DND-41 (cell line): ENCODE measurements around the gene SERTAD4.

Source experiments
- ATAC-seq: fragments of 200-7000 bp; cut with Tn5 transposase; 3 replicates; pipeline ENCODE4 v1.9.1; 2021; ENCODE audit warnings: low read depth; ENCODE audit not compliant: insufficient read depth
- DNase-seq: peaks from one replicate; pipeline ENCODE4 v3.0.0-alpha.2; 2020
- H2AFZ ChIP-seq: 2 replicates; pipeline ENCODE4 v1.6.0; 2012; ENCODE audit warnings: low read depth, low read length
- H3K27ac ChIP-seq: 2 replicates; pipeline ENCODE4 v1.5.1; 2012; ENCODE audit warnings: low read length, inconsistent platforms
- H3K27me3 ChIP-seq: fragments of 200-600 bp; sonication (generic); 2 replicates; pipeline ENCODE4 v1.6.0; 2012; ENCODE audit warnings: low read length, mild to moderate bottlenecking, inconsistent platforms; ENCODE audit not compliant: insufficient read depth, poor library complexity
- H3K36me3 ChIP-seq: 2 replicates; pipeline ENCODE4 v1.5.1; 2012; ENCODE audit warnings: low read length, inconsistent platforms; ENCODE audit not compliant: insufficient read depth
- H3K4me1 ChIP-seq: 2 replicates; pipeline ENCODE4 v1.5.1; 2012; ENCODE audit warnings: mild to moderate bottlenecking, low read length; ENCODE audit not compliant: insufficient read depth
- H3K4me2 ChIP-seq: 2 replicates; pipeline ENCODE4 v1.6.0; 2012; ENCODE audit warnings: mild to moderate bottlenecking, moderate library complexity, low read length, inconsistent platforms; ENCODE audit not compliant: insufficient read depth
- H3K4me3 ChIP-seq, 2 experiments: fragments of 200-600 bp in 1 of 2; shearing (Covaris generic) in 1 of 2; 2 replicates each; pipeline ENCODE4 v1.5.1; 2012 to 2016; ENCODE audit warnings: inconsistent platforms in 2 of 2, low read length in 2 of 2, mild to moderate bottlenecking in 2 of 2, low read depth in 1 of 2, moderate library complexity in 1 of 2
- H3K79me2 ChIP-seq: 2 replicates; pipeline ENCODE4 v1.6.0; 2012; ENCODE audit warnings: low read length, inconsistent platforms; ENCODE audit not compliant: insufficient read depth
- H3K9ac ChIP-seq: 2 replicates; pipeline ENCODE4 v1.6.0; 2012; ENCODE audit warnings: low read depth, mild to moderate bottlenecking, inconsistent platforms, low read length, moderate library complexity
- H3K9me3 ChIP-seq: 2 replicates; pipeline ENCODE4 v1.5.1; 2012; ENCODE audit warnings: low read length, moderate library complexity, mild to moderate bottlenecking, inconsistent platforms; ENCODE audit not compliant: insufficient read depth, severe bottlenecking
- H4K20me1 ChIP-seq: 2 replicates; pipeline ENCODE4 v1.6.0; 2012; ENCODE audit warnings: low read length; ENCODE audit not compliant: insufficient read depth
- EZH2 ChIP-seq: IDR thresholded peaks from 3 replicates; pipeline ENCODE4 v1.6.1; 2012; ENCODE audit warnings: borderline replicate concordance, low read depth, mild to moderate bottlenecking, moderate library complexity, low read length, inconsistent platforms; ENCODE audit not compliant: severe bottlenecking
- TF ChIP-seq, protein P1 (sequence below): IDR thresholded peaks from 2 replicates; pipeline ENCODE4 v1.5.1; 2012; ENCODE audit warnings: borderline replicate concordance, low read length, moderate library complexity, mild to moderate bottlenecking; ENCODE audit not compliant: poor library complexity, severe bottlenecking; ENCODE audit errors: extremely low read depth

SERTAD4 gene

DNA sequence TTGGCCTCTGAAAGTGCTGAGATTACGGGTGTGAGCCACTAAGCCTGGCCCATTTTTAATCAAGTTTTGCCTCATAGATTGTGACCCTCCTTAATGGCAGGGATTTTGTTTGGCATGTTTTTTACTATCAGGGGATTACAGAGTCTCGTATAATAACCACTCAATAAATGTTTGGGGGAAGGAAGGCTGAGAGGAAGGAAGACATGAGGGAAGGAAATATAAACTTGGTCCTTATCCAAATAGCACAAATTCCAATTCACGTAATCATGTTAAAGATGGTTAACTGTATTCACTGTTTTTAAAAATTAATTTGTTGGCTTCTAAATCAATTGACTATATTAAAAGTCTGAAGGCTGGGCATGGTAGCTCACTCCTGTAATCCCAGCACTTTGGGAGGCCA, 30.9 kb upstream of the SERTAD4 start:
- H3K4me3 ChIP-seq, result no peak overlapping the region
- TF ChIP-seq, protein P1, sequence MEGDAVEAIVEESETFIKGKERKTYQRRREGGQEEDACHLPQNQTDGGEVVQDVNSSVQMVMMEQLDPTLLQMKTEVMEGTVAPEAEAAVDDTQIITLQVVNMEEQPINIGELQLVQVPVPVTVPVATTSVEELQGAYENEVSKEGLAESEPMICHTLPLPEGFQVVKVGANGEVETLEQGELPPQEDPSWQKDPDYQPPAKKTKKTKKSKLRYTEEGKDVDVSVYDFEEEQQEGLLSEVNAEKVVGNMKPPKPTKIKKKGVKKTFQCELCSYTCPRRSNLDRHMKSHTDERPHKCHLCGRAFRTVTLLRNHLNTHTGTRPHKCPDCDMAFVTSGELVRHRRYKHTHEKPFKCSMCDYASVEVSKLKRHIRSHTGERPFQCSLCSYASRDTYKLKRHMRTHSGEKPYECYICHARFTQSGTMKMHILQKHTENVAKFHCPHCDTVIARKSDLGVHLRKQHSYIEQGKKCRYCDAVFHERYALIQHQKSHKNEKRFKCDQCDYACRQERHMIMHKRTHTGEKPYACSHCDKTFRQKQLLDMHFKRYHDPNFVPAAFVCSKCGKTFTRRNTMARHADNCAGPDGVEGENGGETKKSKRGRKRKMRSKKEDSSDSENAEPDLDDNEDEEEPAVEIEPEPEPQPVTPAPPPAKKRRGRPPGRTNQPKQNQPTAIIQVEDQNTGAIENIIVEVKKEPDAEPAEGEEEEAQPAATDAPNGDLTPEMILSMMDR, result no peak
- TF ChIP-seq EZH2, result no peak
- no peak for DNase-seq
- H3K36me3 ChIP-seq, result no peaks in the 10 kb centered on the region
- ATAC-seq, result no peak
- H2AFZ ChIP-seq, result no peak overlapping the region
- H3K4me2 ChIP-seq, result no peak overlapping the region
- no peaks in the 10 kb centered on the region for H4K20me1 ChIP-seq
- no peaks in the 10 kb centered on the region for H3K27me3 ChIP-seq
- no peaks in the 10 kb centered on the region for H3K4me1 ChIP-seq
- H3K79me2 ChIP-seq, result no peaks in the 10 kb centered on the region
- no peak overlapping the region for H3K27ac ChIP-seq
- H3K9ac ChIP-seq, result no peak overlapping the region
- no peaks in the 10 kb centered on the region for H3K9me3 ChIP-seq

DNA sequence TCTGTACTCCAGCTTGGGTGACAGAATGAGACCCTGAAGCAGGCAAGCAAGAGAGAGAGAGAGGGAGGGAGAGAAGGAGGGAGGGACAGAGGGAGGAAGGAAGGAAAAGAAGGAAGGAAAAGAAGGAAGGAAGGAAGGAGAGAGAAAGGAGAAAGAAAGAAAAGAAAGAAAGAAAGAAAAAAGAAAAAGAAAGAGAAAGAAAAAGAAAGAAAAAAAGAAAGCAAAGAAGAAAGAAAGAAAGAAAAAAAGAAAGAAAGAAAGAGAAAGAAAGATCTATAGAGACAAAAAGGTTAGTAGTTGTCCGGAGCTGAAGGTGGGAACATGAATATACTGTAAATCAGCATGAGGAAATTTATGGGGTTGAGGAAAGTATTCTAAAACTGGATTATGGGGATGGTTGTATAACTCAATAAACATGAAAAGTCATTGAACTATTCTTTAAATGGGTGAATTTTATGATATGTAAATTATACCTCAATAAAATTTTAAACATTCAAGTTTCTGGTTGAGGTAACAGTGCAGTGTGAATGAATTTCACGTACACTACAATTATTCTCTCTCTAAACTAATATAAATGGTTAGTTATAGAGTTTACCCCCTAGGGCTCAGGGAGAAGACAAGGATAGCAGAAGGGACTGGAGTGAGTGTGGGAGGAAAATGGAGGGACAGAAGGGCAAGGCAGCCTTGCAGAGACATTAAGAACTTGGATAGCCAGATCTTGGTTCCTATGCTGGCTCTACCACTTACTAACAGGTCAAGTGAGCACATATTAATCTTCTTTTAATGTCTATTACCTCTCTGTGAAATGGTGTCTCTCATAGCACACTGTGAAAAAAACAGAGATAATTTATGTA, 24.8 kb upstream of the SERTAD4 start:
- no peak for TF ChIP-seq EZH2
- TF ChIP-seq, protein P1, result no peak
- Histone ChIP-seq H3K4me3 (no peak overlapping the region), H4K20me1 (no peaks in the 10 kb centered on the region), H3K79me2 (no peaks in the 10 kb centered on the region), H3K4me1 (no peaks in the 10 kb centered on the region), H3K9ac (no peak overlapping the region), H3K27me3 (no peaks in the 10 kb centered on the region), H2AFZ (no peak overlapping the region), H3K4me2 (no peak overlapping the region), H3K36me3 (no peaks in the 10 kb centered on the region), H3K9me3 (no peaks in the 10 kb centered on the region), H3K27ac (no peak overlapping the region)
- DNase-seq (no peak), ATAC-seq (no peak)

DNA sequence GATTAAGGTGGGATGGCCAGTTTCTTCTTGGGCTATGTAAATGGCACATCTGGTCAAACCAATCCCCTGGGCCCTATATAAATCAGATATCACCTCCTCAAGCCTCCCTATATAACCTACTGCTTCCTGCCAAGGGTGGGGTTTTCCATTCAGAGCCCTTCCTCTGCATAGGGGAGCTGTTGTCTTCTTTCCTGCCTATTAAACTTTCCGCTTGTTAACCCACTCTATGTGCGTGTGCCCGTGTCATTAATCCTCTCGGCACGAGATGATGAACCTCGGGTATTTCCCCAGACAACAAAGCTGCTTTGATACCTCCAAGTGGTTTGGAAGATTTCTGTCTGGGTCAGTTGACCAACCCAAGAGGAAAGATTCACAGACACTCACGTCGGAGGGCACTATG, 19.3 kb upstream of the SERTAD4 start:
- DNase-seq (no peak), ATAC-seq (no peak)
- Histone ChIP-seq H3K79me2 (no peaks in the 10 kb centered on the region), H3K27me3 (no peaks in the 10 kb centered on the region), H4K20me1 (no peaks in the 10 kb centered on the region), H3K9me3 (no peaks in the 10 kb centered on the region), H3K27ac (no peak overlapping the region), H3K9ac (no peak overlapping the region), H3K36me3 (no peaks in the 10 kb centered on the region), H2AFZ (no peak overlapping the region), H3K4me2 (no peak overlapping the region), H3K4me1 (no peaks in the 10 kb centered on the region), H3K4me3 (no peak overlapping the region)
- TF ChIP-seq, protein P1, result no peak
- TF ChIP-seq EZH2, result no peak
